HepG2 (cell line): Measurements from ENCODE around the gene ACYP2. TPM values are rescaled to one million over a fixed set of nuclear protein-coding genes. Genes with fewer than 3 reads are reported as not detected.
A peak's percentile ranks its signal among the peaks of the same experiment; 100 is the strongest.

ENCODE experiments used
- FOXA3 ChIP-seq: IDR thresholded peaks from 2 replicates; pipeline ENCODE4 v1.6.1; 2016; ENCODE audit warnings: missing genetic modification reagents, missing compliant biosample characterization
- GATAD1 ChIP-seq: IDR thresholded peaks from 2 replicates; pipeline ENCODE4 v1.6.1; 2016; ENCODE audit warnings: missing genetic modification reagents, missing compliant biosample characterization
- HNF1A ChIP-seq, 2 experiments: sonication (generic) in 1 of 2; formaldehyde crosslinking in 1 of 2; IDR thresholded peaks; 2 replicates each; pipeline versions ENCODE4 v1.4.0 to v1.6.1; 2016 to 2020; ENCODE audit warnings: borderline replicate concordance in 1 of 2, low read depth in 1 of 2, mild to moderate bottlenecking in 1 of 2, missing genetic modification reagents in 1 of 2
- KAT8 ChIP-seq: IDR thresholded peaks from 2 replicates; pipeline ENCODE4 v1.6.1; 2016; ENCODE audit warnings: missing genetic modification reagents, missing compliant biosample characterization
- NFE2 ChIP-seq: sonication (generic); formaldehyde crosslinking; IDR thresholded peaks from 2 replicates; pipeline ENCODE4 v1.4.0; 2020; ENCODE audit warnings: missing genetic modification reagents
- RFX5 ChIP-seq: IDR thresholded peaks from 2 replicates; pipeline ENCODE4 v1.6.1; 2011; ENCODE audit warnings: low read depth, low read length, improper control_type of control experiment
- ZFAT ChIP-seq: sonication (generic); formaldehyde crosslinking; conservative IDR thresholded peaks from 2 replicates; pipeline ENCODE4 v1.8.1; 2023; ENCODE audit warnings: missing genetic modification reagents, inconsistent platforms
- ZHX2 ChIP-seq, 2 experiments: sonication (generic) in 1 of 2; formaldehyde crosslinking in 1 of 2; IDR thresholded peaks; 2 replicates each; pipeline versions ENCODE4 v1.6.1 to v1.9.0; 2014 to 2022; ENCODE audit warnings: antibody characterized with exemption in 1 of 2, borderline replicate concordance in 1 of 2, inconsistent platforms in 1 of 2, low read depth in 1 of 2, missing genetic modification reagents in 1 of 2
- ZNF678 ChIP-seq: sonication (generic); formaldehyde crosslinking; IDR thresholded peaks from 2 replicates; pipeline ENCODE4 v1.4.0; 2020; ENCODE audit warnings: mild to moderate bottlenecking, missing genetic modification reagents
- ZNF720 ChIP-seq: sonication (generic); formaldehyde crosslinking; IDR thresholded peaks from 2 replicates; pipeline ENCODE4 v1.4.0; 2020; ENCODE audit warnings: missing genetic modification reagents
- polyA plus RNA-seq, 8 experiments: library from polyadenylated mRNA; depleted of rRNA in 3 of 8; stranded (reverse) in 7 of 8; unstranded in 1 of 8; fragments of >200 nt; fragmentation: Illumina TruSeq in 4 of 8; extraction: Trizol in 4 of 8; gene quantifications; 2 replicates each; pipeline versions ENCODE4 v1.2.1 to v1.2.3, GENCODE V29; 2011 to 2016; ENCODE audit warnings: low read depth in 4 of 8, missing spikeins in 1 of 8, mixed read lengths in 1 of 8; ENCODE audit not compliant: insufficient read depth in 1 of 8
- total RNA-seq, 5 experiments: library from RNA; depleted of rRNA; stranded (reverse); fragments of >200 nt; fragmentation: Illumina TruSeq; extraction: Trizol; gene quantifications; 2 replicates each; pipeline ENCODE4 v1.2.3, GENCODE V29; 2016; ENCODE audit warnings: low read depth in 1 of 5
- TF ChIP-seq, protein P1 (sequence below): sonication (generic); formaldehyde crosslinking; IDR thresholded peaks from 2 replicates; pipeline ENCODE4 v1.8.0; 2022; ENCODE audit warnings: mild to moderate bottlenecking, missing genetic modification reagents; ENCODE audit not compliant: insufficient replicate concordance
- TF ChIP-seq, protein P2 (sequence below): sonication (generic); formaldehyde crosslinking; IDR thresholded peaks from 2 replicates; pipeline ENCODE4 v1.4.0; 2020; ENCODE audit warnings: missing genetic modification reagents, borderline replicate concordance

ACYP2 gene
- total and polyA plus RNA-seq, 2 of the 13 experiments (the other 11 are each of a cell fraction or from before 2014, with no cell fraction given), result 12.3 to 12.7 TPM

- peak; percentile 77; the same call in 1 of the 2 replicates for TF ChIP-seq FOXA3 (CRISPR knock-in tag)
- TF ChIP-seq, protein P1, sequence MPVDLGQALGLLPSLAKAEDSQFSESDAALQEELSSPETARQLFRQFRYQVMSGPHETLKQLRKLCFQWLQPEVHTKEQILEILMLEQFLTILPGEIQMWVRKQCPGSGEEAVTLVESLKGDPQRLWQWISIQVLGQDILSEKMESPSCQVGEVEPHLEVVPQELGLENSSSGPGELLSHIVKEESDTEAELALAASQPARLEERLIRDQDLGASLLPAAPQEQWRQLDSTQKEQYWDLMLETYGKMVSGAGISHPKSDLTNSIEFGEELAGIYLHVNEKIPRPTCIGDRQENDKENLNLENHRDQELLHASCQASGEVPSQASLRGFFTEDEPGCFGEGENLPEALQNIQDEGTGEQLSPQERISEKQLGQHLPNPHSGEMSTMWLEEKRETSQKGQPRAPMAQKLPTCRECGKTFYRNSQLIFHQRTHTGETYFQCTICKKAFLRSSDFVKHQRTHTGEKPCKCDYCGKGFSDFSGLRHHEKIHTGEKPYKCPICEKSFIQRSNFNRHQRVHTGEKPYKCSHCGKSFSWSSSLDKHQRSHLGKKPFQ (CRISPR knock-in tag), result no peak
- no peak for TF ChIP-seq GATAD1 (CRISPR knock-in tag)
- 0 out of 2 replicates have a peak, but pooled peaks have one; percentile 11 for TF ChIP-seq HNF1A (IDR thresholded peaks at IDR 0.05; ENCODE audit: low read depth)
- TF ChIP-seq HNF1A (CRISPR knock-in tag; IDR thresholded peaks at IDR 0.05; ENCODE audit: borderline replicate concordance), result peak; percentile 63; the same call in 1 of the 2 replicates
- TF ChIP-seq, protein P2, sequence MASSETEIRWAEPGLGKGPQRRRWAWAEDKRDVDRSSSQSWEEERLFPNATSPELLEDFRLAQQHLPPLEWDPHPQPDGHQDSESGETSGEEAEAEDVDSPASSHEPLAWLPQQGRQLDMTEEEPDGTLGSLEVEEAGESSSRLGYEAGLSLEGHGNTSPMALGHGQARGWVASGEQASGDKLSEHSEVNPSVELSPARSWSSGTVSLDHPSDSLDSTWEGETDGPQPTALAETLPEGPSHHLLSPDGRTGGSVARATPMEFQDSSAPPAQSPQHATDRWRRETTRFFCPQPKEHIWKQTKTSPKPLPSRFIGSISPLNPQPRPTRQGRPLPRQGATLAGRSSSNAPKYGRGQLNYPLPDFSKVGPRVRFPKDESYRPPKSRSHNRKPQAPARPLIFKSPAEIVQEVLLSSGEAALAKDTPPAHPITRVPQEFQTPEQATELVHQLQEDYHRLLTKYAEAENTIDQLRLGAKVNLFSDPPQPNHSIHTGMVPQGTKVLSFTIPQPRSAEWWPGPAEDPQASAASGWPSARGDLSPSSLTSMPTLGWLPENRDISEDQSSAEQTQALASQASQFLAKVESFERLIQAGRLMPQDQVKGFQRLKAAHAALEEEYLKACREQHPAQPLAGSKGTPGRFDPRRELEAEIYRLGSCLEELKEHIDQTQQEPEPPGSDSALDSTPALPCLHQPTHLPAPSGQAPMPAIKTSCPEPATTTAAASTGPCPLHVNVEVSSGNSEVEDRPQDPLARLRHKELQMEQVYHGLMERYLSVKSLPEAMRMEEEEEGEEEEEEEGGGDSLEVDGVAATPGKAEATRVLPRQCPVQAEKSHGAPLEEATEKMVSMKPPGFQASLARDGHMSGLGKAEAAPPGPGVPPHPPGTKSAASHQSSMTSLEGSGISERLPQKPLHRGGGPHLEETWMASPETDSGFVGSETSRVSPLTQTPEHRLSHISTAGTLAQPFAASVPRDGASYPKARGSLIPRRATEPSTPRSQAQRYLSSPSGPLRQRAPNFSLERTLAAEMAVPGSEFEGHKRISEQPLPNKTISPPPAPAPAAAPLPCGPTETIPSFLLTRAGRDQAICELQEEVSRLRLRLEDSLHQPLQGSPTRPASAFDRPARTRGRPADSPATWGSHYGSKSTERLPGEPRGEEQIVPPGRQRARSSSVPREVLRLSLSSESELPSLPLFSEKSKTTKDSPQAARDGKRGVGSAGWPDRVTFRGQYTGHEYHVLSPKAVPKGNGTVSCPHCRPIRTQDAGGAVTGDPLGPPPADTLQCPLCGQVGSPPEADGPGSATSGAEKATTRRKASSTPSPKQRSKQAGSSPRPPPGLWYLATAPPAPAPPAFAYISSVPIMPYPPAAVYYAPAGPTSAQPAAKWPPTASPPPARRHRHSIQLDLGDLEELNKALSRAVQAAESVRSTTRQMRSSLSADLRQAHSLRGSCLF, result no peak
- TF ChIP-seq NFE2 (CRISPR knock-in tag), result no peak
- TF ChIP-seq RFX5, result no peak
- no peak for TF ChIP-seq ZFAT (CRISPR knock-in tag)
- no peak for TF ChIP-seq ZHX2 (IDR thresholded peaks at IDR 0.05; ENCODE audit: low read depth)
- no peak for TF ChIP-seq ZHX2 (CRISPR knock-in tag; IDR thresholded peaks at IDR 0.05; ENCODE audit: borderline replicate concordance)
- no peak for TF ChIP-seq ZNF720 (CRISPR knock-in tag)
- TF ChIP-seq ZNF678 (CRISPR knock-in tag), result no peak
- TF ChIP-seq KAT8, result 0 out of 2 replicates have a peak, but pooled peaks have one; percentile 33
Observed at GRCh38 chr2:54261537-54261936, 146.1 kb downstream of the ACYP2 start (continued).
